LNCaP clone FGC (cell line): ENCODE measurements around the gene CNGB1.
"Not testable (repeated sequence)": the region's sequence is repeated elsewhere in the genome, so short reads cannot be mapped to it uniquely, and the experiment has no call there.

ENCODE experiments used
- DNase-seq: peaks from one replicate; pipeline ENCODE4 v3.0.0-alpha.2; 2011; ENCODE audit warnings: low read depth
- H3K4me3 ChIP-seq: 2 replicates; pipeline ENCODE4 v1.5.1; 2011; ENCODE audit warnings: mild to moderate bottlenecking, low read depth, low read length, control low read depth
- CTCF ChIP-seq: IDR thresholded peaks from 2 replicates; pipeline ENCODE4 v1.5.1; 2012; ENCODE audit warnings: mild to moderate bottlenecking; ENCODE audit not compliant: control insufficient read depth, insufficient read depth; ENCODE audit errors: extremely low read depth

The CNGB1 gene

GRCh38 chr16:57898961-57899360, 72.0 kb downstream of the CNGB1 start:
- no peak for DNase-seq
- H3K4me3 ChIP-seq: no peak overlapping the region

GRCh38 chr16:57897996-57898395, 72.9 kb downstream of the CNGB1 start:
- H3K4me3 ChIP-seq: no peak overlapping the region
- no peak for DNase-seq
- TF ChIP-seq CTCF: no peak

More at GRCh38 chr16:57898961-57899360, 72.0 kb downstream of the CNGB1 start:
- no peak for TF ChIP-seq CTCF

- TF ChIP-seq CTCF: no peak
- no peak overlapping the region for H3K4me3 ChIP-seq
- DNase-seq: no peak
Observed at GRCh38 chr16:57897053-57897784, 73.7 kb downstream of the CNGB1 start.

GRCh38 chr16:57895081-57895547, 75.8 kb downstream of the CNGB1 start:
- not testable (repeated sequence) for H3K4me3 ChIP-seq, DNase-seq

GRCh38 chr16:57894390-57895080, 76.4 kb downstream of the CNGB1 start:
- no peak overlapping the region for H3K4me3 ChIP-seq
- DNase-seq: no peak
- no peak for TF ChIP-seq CTCF

GRCh38 chr16:57893559-57894389, 77.2 kb downstream of the CNGB1 start:
- no peak for DNase-seq
- H3K4me3 ChIP-seq: no peak overlapping the region
- no peak for TF ChIP-seq CTCF

GRCh38 chr16:57893217-57893558, 77.7 kb downstream of the CNGB1 start:
- no peak for TF ChIP-seq CTCF
- H3K4me3 ChIP-seq: no peak overlapping the region
- DNase-seq: no peak
